Lower lobe of right lung (tissue), 2 donors: Measurements from ENCODE around the gene KLHL20. TPM values are rescaled to one million over a fixed set of nuclear protein-coding genes. Genes with fewer than 3 reads are reported as not detected.

Experiments used
- ATAC-seq, 2 donors: fragments of 200-7000 bp; cut with Tn5 transposase; one replicate each; pipeline ENCODE4 v1.9.1; 2020 to 2022; ENCODE audit warnings: mild to moderate bottlenecking in 2 of 2, moderate library complexity in 2 of 2
- DNase-seq: peaks from one replicate; pipeline ENCODE4 v3.0.0-alpha.2; 2020
- H3K27ac ChIP-seq: fragments of 200-600 bp; one replicate; pipeline ENCODE4 v1.8.0; 2022
- H3K27me3 ChIP-seq: fragments of 200-600 bp; one replicate; pipeline ENCODE4 v1.8.0; 2022; ENCODE audit warnings: low read depth
- H3K36me3 ChIP-seq: fragments of 200-600 bp; one replicate; pipeline ENCODE4 v1.8.0; 2022; ENCODE audit warnings: mild to moderate bottlenecking
- H3K4me1 ChIP-seq: fragments of 200-600 bp; one replicate; pipeline ENCODE4 v1.8.0; 2022
- H3K4me3 ChIP-seq: fragments of 200-600 bp; one replicate; pipeline ENCODE4 v1.8.0; 2022; ENCODE audit warnings: mild to moderate bottlenecking
- H3K9me3 ChIP-seq: fragments of 200-600 bp; one replicate; pipeline ENCODE4 v1.8.0; 2022
- intact Hi-C: fragments of 100-400 bp; cut with DNase I; formaldehyde crosslinking; loops from one replicate; pipeline ENCODE4 v1.11.0; 2022
- total RNA-seq: library from RNA; stranded (reverse); fragmentation: NEBNext Ultra II Directional; extraction: Animal tissue kit (Norgen Biotek cat#: 25700); gene quantifications from one replicate; pipeline ENCODE4 v1.2.1, GENCODE V29; 2021
- TF ChIP-seq, protein P1 (sequence below): fragments of 200-600 bp; IDR thresholded peaks from one replicate; pipeline ENCODE4 v1.8.0; 2022; ENCODE audit warnings: antibody characterized with exemption, mild to moderate bottlenecking
- donor health status: DM: no; HTN: yes; CAD: no; lungs with severe emphysema.

Gene KLHL20
- total RNA-seq, 1 donor from 2014 or later = 24.9 TPM

DNA sequence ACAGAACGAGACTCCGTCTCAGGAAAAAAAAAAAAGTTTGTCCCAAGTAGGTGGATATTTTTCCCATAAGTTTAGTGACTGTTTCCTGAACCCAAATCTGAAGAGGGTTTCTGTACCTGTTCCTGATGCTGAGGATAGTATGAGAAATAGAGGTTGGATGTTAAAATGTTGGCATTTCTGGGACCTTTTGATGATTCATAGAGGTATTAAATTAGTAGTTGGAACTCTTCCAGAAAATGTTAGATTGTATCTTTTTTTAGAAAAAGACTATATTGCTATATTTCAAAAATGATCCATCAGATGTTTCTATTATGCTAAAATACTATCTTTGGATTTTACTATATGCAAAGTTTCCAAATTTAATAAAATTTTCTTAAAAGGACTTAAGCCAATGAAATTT lies 112.8 kb downstream of the KLHL20 start:
- no peak for DNase-seq
- no peaks in the 10 kb centered on the region for H3K9me3 ChIP-seq
- H3K27me3 ChIP-seq = no peaks in the 10 kb centered on the region
- ATAC-seq = no peak
- H3K27ac ChIP-seq = no peak overlapping the region
- TF ChIP-seq, protein P1, sequence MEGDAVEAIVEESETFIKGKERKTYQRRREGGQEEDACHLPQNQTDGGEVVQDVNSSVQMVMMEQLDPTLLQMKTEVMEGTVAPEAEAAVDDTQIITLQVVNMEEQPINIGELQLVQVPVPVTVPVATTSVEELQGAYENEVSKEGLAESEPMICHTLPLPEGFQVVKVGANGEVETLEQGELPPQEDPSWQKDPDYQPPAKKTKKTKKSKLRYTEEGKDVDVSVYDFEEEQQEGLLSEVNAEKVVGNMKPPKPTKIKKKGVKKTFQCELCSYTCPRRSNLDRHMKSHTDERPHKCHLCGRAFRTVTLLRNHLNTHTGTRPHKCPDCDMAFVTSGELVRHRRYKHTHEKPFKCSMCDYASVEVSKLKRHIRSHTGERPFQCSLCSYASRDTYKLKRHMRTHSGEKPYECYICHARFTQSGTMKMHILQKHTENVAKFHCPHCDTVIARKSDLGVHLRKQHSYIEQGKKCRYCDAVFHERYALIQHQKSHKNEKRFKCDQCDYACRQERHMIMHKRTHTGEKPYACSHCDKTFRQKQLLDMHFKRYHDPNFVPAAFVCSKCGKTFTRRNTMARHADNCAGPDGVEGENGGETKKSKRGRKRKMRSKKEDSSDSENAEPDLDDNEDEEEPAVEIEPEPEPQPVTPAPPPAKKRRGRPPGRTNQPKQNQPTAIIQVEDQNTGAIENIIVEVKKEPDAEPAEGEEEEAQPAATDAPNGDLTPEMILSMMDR = no peak
- intact Hi-C loops = no loop called here
- H3K4me1 ChIP-seq = peaks cover 10% of the 10 kb centered on the region
- H3K4me3 ChIP-seq = no peak overlapping the region
- peaks cover 25% of the 10 kb centered on the region for H3K36me3 ChIP-seq

DNA sequence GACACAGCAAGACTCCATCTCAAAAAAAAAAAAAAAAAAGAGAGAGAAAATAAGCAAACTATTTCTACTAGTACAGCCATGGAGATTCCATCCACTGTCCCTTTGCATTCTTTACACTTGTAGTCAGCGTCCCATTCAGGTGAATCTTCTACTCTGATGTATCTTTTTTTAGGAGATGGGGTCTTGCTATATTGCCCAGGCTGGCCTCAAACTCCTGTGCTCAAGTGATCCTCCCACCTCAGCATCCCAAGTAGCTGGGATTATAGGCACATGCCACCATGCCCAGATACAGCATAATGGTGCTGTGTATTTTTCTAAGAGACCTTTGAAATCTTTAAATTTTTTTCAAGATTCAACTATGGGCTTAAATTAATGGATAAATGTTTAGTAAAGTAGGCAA lies 118.0 kb downstream of the KLHL20 start:
- DNase-seq (no peak), ATAC-seq (no peak)
- Histone ChIP-seq H3K4me1 (no peaks in the 10 kb centered on the region), H3K27me3 (no peaks in the 10 kb centered on the region), H3K36me3 (peaks cover 77% of the 10 kb centered on the region), H3K27ac (no peak overlapping the region), H3K9me3 (no peaks in the 10 kb centered on the region), H3K4me3 (no peak overlapping the region)
- TF ChIP-seq, protein P1 = no peak
- intact Hi-C loops = no loop called here

Other genes starting within 250 kb of the KLHL20 start
- 187 TPM for gene PRDX6, start 237.6 kb upstream of the KLHL20 start, total RNA-seq
- gene SLC9C2, start 111.9 kb upstream of the KLHL20 start, total RNA-seq = 1.4 TPM
- gene TEX50, start 79.6 kb upstream of the KLHL20 start, total RNA-seq = not detected
- gene ANKRD45, start 45.1 kb upstream of the KLHL20 start, total RNA-seq = 4.2 TPM
- 17.1 TPM for gene DARS2, start 109.7 kb downstream of the KLHL20 start, total RNA-seq
- 6.9 TPM for gene CENPL, start 109.9 kb downstream of the KLHL20 start, total RNA-seq
- gene GAS5, start 153.0 kb downstream of the KLHL20 start, total RNA-seq = 282 TPM
- gene ZBTB37, start 153.4 kb downstream of the KLHL20 start, total RNA-seq = 15.6 TPM
- gene SERPINC1, start 202.3 kb downstream of the KLHL20 start, total RNA-seq = 0.30 TPM